OCI-LY3 (cell line): ENCODE results near the gene KLHL5.

Source experiments
- EZH2phosphoT487 ChIP-seq: fragments of 200-600 bp; shearing (Covaris generic); IDR thresholded peaks from 2 replicates; pipeline ENCODE4 v1.6.1; 2018; ENCODE audit warnings: antibody characterized with exemption, mixed run types, low read depth
- TF ChIP-seq, protein P1 (sequence below): fragments of 200-600, 300-600 bp; sonication (generic); IDR thresholded peaks from 2 replicates; pipeline ENCODE4 v1.5.1; 2014; ENCODE audit warnings: antibody characterized with exemption, low read length, low read depth

DNA sequence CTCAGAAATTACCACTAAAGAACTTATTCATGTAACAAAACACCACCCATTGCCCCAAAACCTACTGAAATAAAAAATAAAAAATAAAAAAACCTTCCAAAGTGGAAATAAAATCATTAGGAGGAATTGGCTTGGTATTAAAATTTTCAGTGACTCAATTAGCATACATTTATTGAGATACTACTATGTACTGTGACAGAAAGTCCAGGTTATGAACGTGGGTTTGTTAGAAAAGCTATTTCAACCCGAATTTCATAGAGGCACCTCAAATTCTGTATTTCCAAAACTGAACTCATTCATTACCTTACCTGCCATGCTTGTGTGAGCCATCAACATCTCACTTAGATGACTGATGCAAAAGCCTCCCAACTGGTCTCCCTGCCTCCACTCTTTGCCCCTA, 16.8 kb downstream of the KLHL5 start:
- TF ChIP-seq, protein P1, sequence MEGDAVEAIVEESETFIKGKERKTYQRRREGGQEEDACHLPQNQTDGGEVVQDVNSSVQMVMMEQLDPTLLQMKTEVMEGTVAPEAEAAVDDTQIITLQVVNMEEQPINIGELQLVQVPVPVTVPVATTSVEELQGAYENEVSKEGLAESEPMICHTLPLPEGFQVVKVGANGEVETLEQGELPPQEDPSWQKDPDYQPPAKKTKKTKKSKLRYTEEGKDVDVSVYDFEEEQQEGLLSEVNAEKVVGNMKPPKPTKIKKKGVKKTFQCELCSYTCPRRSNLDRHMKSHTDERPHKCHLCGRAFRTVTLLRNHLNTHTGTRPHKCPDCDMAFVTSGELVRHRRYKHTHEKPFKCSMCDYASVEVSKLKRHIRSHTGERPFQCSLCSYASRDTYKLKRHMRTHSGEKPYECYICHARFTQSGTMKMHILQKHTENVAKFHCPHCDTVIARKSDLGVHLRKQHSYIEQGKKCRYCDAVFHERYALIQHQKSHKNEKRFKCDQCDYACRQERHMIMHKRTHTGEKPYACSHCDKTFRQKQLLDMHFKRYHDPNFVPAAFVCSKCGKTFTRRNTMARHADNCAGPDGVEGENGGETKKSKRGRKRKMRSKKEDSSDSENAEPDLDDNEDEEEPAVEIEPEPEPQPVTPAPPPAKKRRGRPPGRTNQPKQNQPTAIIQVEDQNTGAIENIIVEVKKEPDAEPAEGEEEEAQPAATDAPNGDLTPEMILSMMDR, result no peak
- no peak for TF ChIP-seq EZH2phosphoT487
